ENCODE measurements around the gene BMPER. TPM values are rescaled to one million over a fixed set of nuclear protein-coding genes. Genes with fewer than 3 reads are reported as not detected.

BMPER gene
- polyA plus RNA-seq, 1 donor from 2014 or later: 2.1 TPM

- no peak overlapping the region for H3K4me2 ChIP-seq (ENCODE audit: low read length)
- H4K20me1 ChIP-seq (ENCODE audit: insufficient read depth): no peaks in the 10 kb centered on the region
- no peaks in the 10 kb centered on the region for H3K79me2 ChIP-seq (replicated peaks; ENCODE audit: insufficient read depth, low read length)
- no peak for TF ChIP-seq REST (IDR thresholded peaks at IDR 0.05; ENCODE audit: borderline replicate concordance)
- H3K27ac ChIP-seq (ENCODE audit: low read length): no peak overlapping the region
- no peaks in the 10 kb centered on the region for H3F3A ChIP-seq (ENCODE audit: insufficient read depth, low read length, poor library complexity, severe bottlenecking)
- H3K36me3 ChIP-seq (ENCODE audit: insufficient read depth, low read length): no peaks in the 10 kb centered on the region
- H3K9me2 ChIP-seq (ENCODE audit: insufficient read depth, low read length): no peaks in the 10 kb centered on the region
- no peak overlapping the region for H3K9ac ChIP-seq (ENCODE audit: low read length)
- H3K9me3 ChIP-seq (ENCODE audit: low read length): no peaks in the 10 kb centered on the region
- H3K27me3 ChIP-seq (ENCODE audit: insufficient read depth, low read depth, low read length): no peaks in the 10 kb centered on the region
- H2AFZ ChIP-seq (ENCODE audit: low read depth, low read length): no peak overlapping the region
- H3K4me3 ChIP-seq (ENCODE audit: low read length): no peak overlapping the region
Measured at GRCh38 chr7:34175837-34176236, 270.5 kb downstream of the BMPER start.

- H3K4me3 ChIP-seq (ENCODE audit: low read length): no peak overlapping the region
- no peaks in the 10 kb centered on the region for H3K9me2 ChIP-seq (ENCODE audit: insufficient read depth, low read length)
- no peak overlapping the region for H3K9ac ChIP-seq (ENCODE audit: low read length)
- no peak overlapping the region for H3K27ac ChIP-seq (ENCODE audit: low read length)
- no peaks in the 10 kb centered on the region for H3K27me3 ChIP-seq (ENCODE audit: insufficient read depth, low read depth, low read length)
- no peaks in the 10 kb centered on the region for H3K9me3 ChIP-seq (ENCODE audit: low read length)
- TF ChIP-seq EZH2 (IDR thresholded peaks at IDR 0.05; ENCODE audit: borderline replicate concordance, insufficient read depth, low read length, poor library complexity, severe bottlenecking) (no peak), RAD21 (conservative IDR thresholded peaks at IDR 0.05) (no peak)
- no peak overlapping the region for H2AFZ ChIP-seq (ENCODE audit: low read depth, low read length)
- H3K36me3 ChIP-seq (ENCODE audit: insufficient read depth, low read length): no peaks in the 10 kb centered on the region
- no peaks in the 10 kb centered on the region for H3F3A ChIP-seq (ENCODE audit: insufficient read depth, low read length, poor library complexity, severe bottlenecking)
- no peaks in the 10 kb centered on the region for H4K20me1 ChIP-seq (ENCODE audit: insufficient read depth)
- no peaks in the 10 kb centered on the region for H3K79me2 ChIP-seq (replicated peaks; ENCODE audit: insufficient read depth, low read length)
- no peak overlapping the region for H3K4me2 ChIP-seq (ENCODE audit: low read length)
Measured at GRCh38 chr7:34177476-34177875, 272.1 kb downstream of the BMPER start.

DNA sequence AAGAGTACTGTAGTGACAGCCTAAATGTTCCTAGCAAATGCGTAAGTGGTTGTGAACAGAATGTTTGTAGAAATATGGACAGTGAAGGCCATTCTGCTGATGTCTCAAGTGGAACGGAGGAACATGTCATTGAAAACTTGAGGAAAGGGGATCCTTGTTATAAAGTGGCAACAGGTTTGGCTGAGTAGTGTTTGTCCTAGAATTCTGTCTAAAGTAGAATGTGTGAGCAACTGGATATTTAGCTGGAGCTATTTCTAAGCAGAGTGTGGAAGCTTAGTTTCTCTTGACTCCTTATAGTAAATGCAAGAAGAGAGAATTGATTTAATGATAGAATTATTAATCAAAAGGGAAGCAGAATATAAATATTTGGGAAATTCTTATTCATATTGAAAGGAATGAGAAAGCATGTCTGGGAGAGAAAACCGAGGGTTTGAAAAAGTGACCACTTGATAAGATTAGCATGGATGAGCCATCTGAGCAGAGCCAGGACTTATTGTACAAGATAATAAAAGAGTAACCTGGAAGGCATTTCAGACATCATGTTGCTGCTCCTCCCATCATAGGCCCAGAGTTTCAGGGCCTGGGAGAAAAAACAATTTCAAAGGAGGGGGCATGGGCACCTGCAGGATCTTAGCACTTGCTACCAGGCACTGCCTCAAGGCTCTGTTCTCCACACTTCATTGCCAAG, 276.1 kb downstream of the BMPER start:
- no peak overlapping the region for H3K27ac ChIP-seq (ENCODE audit: low read length)
- H3F3A ChIP-seq (ENCODE audit: insufficient read depth, low read length, poor library complexity, severe bottlenecking): no peaks in the 10 kb centered on the region
- no peaks in the 10 kb centered on the region for H3K27me3 ChIP-seq (ENCODE audit: insufficient read depth, low read depth, low read length)
- no peaks in the 10 kb centered on the region for H3K79me2 ChIP-seq (replicated peaks; ENCODE audit: insufficient read depth, low read length)
- H3K9me2 ChIP-seq (ENCODE audit: insufficient read depth, low read length): no peaks in the 10 kb centered on the region
- H2AFZ ChIP-seq (ENCODE audit: low read depth, low read length): no peak overlapping the region
- H3K36me3 ChIP-seq (ENCODE audit: insufficient read depth, low read length): no peaks in the 10 kb centered on the region
- no peaks in the 10 kb centered on the region for H4K20me1 ChIP-seq (ENCODE audit: insufficient read depth)
- TF ChIP-seq EP300 (conservative IDR thresholded peaks at IDR 0.05; ENCODE audit: poor library complexity, severe bottlenecking) (no peak), RAD21 (conservative IDR thresholded peaks at IDR 0.05) (no peak), EZH2 (IDR thresholded peaks at IDR 0.05; ENCODE audit: borderline replicate concordance, insufficient read depth, low read length, poor library complexity, severe bottlenecking) (no peak), TAF1 (IDR thresholded peaks at IDR 0.05; ENCODE audit: low read depth) (no peak), POLR2AphosphoS5 (IDR thresholded peaks at IDR 0.05) (no peak), MXI1 (conservative IDR thresholded peaks at IDR 0.05; ENCODE audit: poor library complexity, severe bottlenecking) (no peak), SMC3 (conservative IDR thresholded peaks at IDR 0.05; ENCODE audit: poor library complexity) (no peak), REST (IDR thresholded peaks at IDR 0.05; ENCODE audit: borderline replicate concordance) (no peak)
- TF ChIP-seq, protein P1, sequence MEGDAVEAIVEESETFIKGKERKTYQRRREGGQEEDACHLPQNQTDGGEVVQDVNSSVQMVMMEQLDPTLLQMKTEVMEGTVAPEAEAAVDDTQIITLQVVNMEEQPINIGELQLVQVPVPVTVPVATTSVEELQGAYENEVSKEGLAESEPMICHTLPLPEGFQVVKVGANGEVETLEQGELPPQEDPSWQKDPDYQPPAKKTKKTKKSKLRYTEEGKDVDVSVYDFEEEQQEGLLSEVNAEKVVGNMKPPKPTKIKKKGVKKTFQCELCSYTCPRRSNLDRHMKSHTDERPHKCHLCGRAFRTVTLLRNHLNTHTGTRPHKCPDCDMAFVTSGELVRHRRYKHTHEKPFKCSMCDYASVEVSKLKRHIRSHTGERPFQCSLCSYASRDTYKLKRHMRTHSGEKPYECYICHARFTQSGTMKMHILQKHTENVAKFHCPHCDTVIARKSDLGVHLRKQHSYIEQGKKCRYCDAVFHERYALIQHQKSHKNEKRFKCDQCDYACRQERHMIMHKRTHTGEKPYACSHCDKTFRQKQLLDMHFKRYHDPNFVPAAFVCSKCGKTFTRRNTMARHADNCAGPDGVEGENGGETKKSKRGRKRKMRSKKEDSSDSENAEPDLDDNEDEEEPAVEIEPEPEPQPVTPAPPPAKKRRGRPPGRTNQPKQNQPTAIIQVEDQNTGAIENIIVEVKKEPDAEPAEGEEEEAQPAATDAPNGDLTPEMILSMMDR (IDR thresholded peaks at IDR 0.05; ENCODE audit: poor library complexity, severe bottlenecking): no peak
- no peaks in the 10 kb centered on the region for H3K9me3 ChIP-seq (ENCODE audit: low read length)
- no peak overlapping the region for H3K4me3 ChIP-seq (ENCODE audit: low read length)
- H3K4me2 ChIP-seq (ENCODE audit: low read length): no peak overlapping the region
- H3K9ac ChIP-seq (ENCODE audit: low read length): no peak overlapping the region

Data from neural cell (in vitro differentiated cells).